Spleen (tissue), 7 donors: ENCODE data around the gene AHRR.
"Not testable (repeated sequence)": the region's sequence is repeated elsewhere in the genome, so short reads cannot be mapped to it uniquely, and the experiment has no call there.

Source experiments
- POLR2AphosphoS5 ChIP-seq, 3 donors: sonication (generic); formaldehyde crosslinking; IDR thresholded peaks; one replicate each; pipeline ENCODE4 v1.5.1; 2017; ENCODE audit warnings: antibody characterized with exemption in 3 of 3
- TF ChIP-seq, protein P1 (sequence below), 11 experiments: fragments of 200-600 bp in 7 of 11; fragments of 450-650 bp in 4 of 11; sonication (generic) in 4 of 11; IDR thresholded peaks in 8 of 11; conservative IDR thresholded peaks in 3 of 11; 1 replicate in 7 of 11; 2 replicates in 4 of 11; pipeline versions ENCODE4 v1.4.0 to v1.8.0; 2016 to 2021; ENCODE audit warnings: antibody characterized with exemption in 11 of 11, inconsistent platforms in 4 of 11, mild to moderate bottlenecking in 1 of 11
- donor health status: DM: no; HTN: no; CAD: no; lungs with moderate emphysema.
- donor health status: DM: no; HTN: no; CAD: no.
- donor health status: DM: no; HTN: no; CAD: no.

DNA sequence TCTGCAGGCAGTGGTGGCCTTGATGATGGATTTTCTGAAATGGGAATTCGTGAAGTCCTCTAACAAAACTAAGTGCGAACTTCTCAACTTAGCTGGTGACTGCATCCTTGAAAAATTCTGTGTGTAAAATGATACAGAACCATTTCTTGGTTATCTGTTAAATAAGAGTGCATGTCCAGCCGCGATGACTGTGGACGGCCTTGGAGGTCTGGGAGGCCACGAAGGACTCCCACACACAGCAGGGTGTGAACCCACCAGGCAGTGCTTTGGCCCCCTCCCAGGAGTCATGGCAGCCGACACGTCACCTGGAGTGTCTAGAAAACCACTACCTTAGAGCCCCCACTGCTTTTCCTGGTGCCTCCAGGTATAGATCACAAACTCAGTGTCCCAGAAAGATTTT, 17.8 kb upstream of the AHRR start:
- not testable (repeated sequence) for TF ChIP-seq POLR2AphosphoS5 (IDR thresholded peaks at IDR 0.05)
- TF ChIP-seq, protein P1, sequence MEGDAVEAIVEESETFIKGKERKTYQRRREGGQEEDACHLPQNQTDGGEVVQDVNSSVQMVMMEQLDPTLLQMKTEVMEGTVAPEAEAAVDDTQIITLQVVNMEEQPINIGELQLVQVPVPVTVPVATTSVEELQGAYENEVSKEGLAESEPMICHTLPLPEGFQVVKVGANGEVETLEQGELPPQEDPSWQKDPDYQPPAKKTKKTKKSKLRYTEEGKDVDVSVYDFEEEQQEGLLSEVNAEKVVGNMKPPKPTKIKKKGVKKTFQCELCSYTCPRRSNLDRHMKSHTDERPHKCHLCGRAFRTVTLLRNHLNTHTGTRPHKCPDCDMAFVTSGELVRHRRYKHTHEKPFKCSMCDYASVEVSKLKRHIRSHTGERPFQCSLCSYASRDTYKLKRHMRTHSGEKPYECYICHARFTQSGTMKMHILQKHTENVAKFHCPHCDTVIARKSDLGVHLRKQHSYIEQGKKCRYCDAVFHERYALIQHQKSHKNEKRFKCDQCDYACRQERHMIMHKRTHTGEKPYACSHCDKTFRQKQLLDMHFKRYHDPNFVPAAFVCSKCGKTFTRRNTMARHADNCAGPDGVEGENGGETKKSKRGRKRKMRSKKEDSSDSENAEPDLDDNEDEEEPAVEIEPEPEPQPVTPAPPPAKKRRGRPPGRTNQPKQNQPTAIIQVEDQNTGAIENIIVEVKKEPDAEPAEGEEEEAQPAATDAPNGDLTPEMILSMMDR (IDR thresholded peaks at IDR 0.05 in 8 of 11, conservative IDR thresholded peaks at IDR 0.05 in 3 of 11), result not testable (repeated sequence)
